ENCODE results near the gene AOC2. TPM values are rescaled to one million over a fixed set of nuclear protein-coding genes. Genes with fewer than 3 reads are reported as not detected.
A peak's percentile ranks its signal among the peaks of the same experiment; 100 is the strongest.

AOC2 gene
- total RNA-seq, 1 experiment from 2014 or later = 1.4 TPM

GRCh38 chr17:42803074-42803883 is 41.1 kb upstream of the AOC2 start:
- POLR2A ChIA-PET (ENCODE audit: unreplicated experiment) = no interaction called here
- ATAC-seq = peak; percentile 52
- H3K4me2 ChIP-seq (ENCODE audit: low read length) = peak overlapping the region; percentile 40; the same call in 1 of the 2 replicates

GRCh38 chr17:42804918-42805367 is 39.4 kb upstream of the AOC2 start:
- Histone ChIP-seq H3K4me3 (ENCODE audit: low read length) (no peak overlapping the region), H3F3A (ENCODE audit: low read length, unreplicated experiment) (no peaks in the 10 kb centered on the region), H3K79me2 (ENCODE audit: low read length) (no peaks in the 10 kb centered on the region), H3K4me1 (ENCODE audit: insufficient read depth, low read length) (peaks cover 14% of the 10 kb centered on the region), H2AFZ (ENCODE audit: low read length) (no peak overlapping the region), H3K4me2 (ENCODE audit: low read length) (no peak overlapping the region), H3K9me2 (replicated peaks; ENCODE audit: low read length) (no peaks in the 10 kb centered on the region), H3K36me3 (ENCODE audit: low read depth, low read length) (no peaks in the 10 kb centered on the region), H4K20me1 (ENCODE audit: low read length) (no peaks in the 10 kb centered on the region), H3K27me3 (ENCODE audit: low read length) (no peaks in the 10 kb centered on the region), H3K27ac (ENCODE audit: low read length) (peak overlapping the region; percentile 29; the same call in 1 of the 2 replicates), H3K9me3 (ENCODE audit: low read length) (no peaks in the 10 kb centered on the region), H3K9ac (ENCODE audit: low read length) (no peak overlapping the region)
- TF ChIP-seq EZH2 (IDR thresholded peaks at IDR 0.05; ENCODE audit: low read length, unreplicated experiment) (no peak), EZH2phosphoT487 (IDR thresholded peaks at IDR 0.05; ENCODE audit: borderline replicate concordance, low read length) (no peak), CTCF (conservative IDR thresholded peaks at IDR 0.05; ENCODE audit: low read depth, low read length) (no peak)
- intact Hi-C loops (cut with micrococcal nuclease) = no loop called here
- ATAC-seq (peak; percentile 68), DNase-seq (peak; percentile 30)
- ChIA-PET CTCF (no interaction called here), POLR2A (ENCODE audit: unreplicated experiment) (interaction anchor here (0.6 to 1.0 kb wide), 5 partner anchors 19 to 829 kb away, joined by 3 to 10 read pairs (median 5); partner anchors contain the start of gene BECN1)
- no TSS peak for BruUV-seq (replicated peaks)

More at GRCh38 chr17:42803074-42803883, 41.1 kb upstream of the AOC2 start:
- BruUV-seq (replicated peaks) = no TSS peak
- Histone ChIP-seq H3K9me2 (replicated peaks; ENCODE audit: low read length) (no peaks in the 10 kb centered on the region), H4K20me1 (ENCODE audit: low read length) (no peaks in the 10 kb centered on the region), H3K9ac (ENCODE audit: low read length) (no peak overlapping the region), H3F3A (ENCODE audit: low read length, unreplicated experiment) (no peaks in the 10 kb centered on the region), H3K4me1 (ENCODE audit: insufficient read depth, low read length) (peaks cover 14% of the 10 kb centered on the region), H2AFZ (ENCODE audit: low read length) (no peak overlapping the region), H3K27ac (ENCODE audit: low read length) (0 out of 2 replicates have a peak overlapping the region, but pooled peaks have one; percentile 11), H3K36me3 (ENCODE audit: low read depth, low read length) (no peaks in the 10 kb centered on the region), H3K4me3 (ENCODE audit: low read length) (no peak overlapping the region), H3K27me3 (ENCODE audit: low read length) (no peaks in the 10 kb centered on the region), H3K9me3 (ENCODE audit: low read length) (no peaks in the 10 kb centered on the region), H3K79me2 (ENCODE audit: low read length) (peaks cover under 1% of the 10 kb centered on the region; the same call in 1 of the 2 replicates)
- no peak for TF ChIP-seq EZH2phosphoT487 (IDR thresholded peaks at IDR 0.05; ENCODE audit: borderline replicate concordance, low read length)
- peak; percentile 42 for DNase-seq
- CTCF ChIA-PET = interaction anchor here (0.8 kb wide), 1 partner anchor 20 kb away, joined by 3 read pairs; the partner anchor contains the start of gene BECN1
- intact Hi-C loops (cut with micrococcal nuclease) = loop anchor here (2.0 kb wide), 2 partner anchors 18 to 28 kb away; no protein-coding TSS in a partner anchor

GRCh38 chr17:42806249-42806648 is 38.1 kb upstream of the AOC2 start:
- Histone ChIP-seq H3K9ac (ENCODE audit: low read length) (no peak overlapping the region), H3K4me1 (ENCODE audit: insufficient read depth, low read length) (peaks cover 14% of the 10 kb centered on the region), H3K27ac (ENCODE audit: low read length) (no peak overlapping the region), H3K9me2 (replicated peaks; ENCODE audit: low read length) (no peaks in the 10 kb centered on the region), H3K4me2 (ENCODE audit: low read length) (no peak overlapping the region), H2AFZ (ENCODE audit: low read length) (no peak overlapping the region), H3K36me3 (ENCODE audit: low read depth, low read length) (no peaks in the 10 kb centered on the region; the same call in 1 of the 2 replicates), H3K79me2 (ENCODE audit: low read length) (no peaks in the 10 kb centered on the region), H3F3A (ENCODE audit: low read length, unreplicated experiment) (no peaks in the 10 kb centered on the region), H3K4me3 (ENCODE audit: low read length) (no peak overlapping the region), H3K9me3 (ENCODE audit: low read length) (no peaks in the 10 kb centered on the region), H4K20me1 (ENCODE audit: low read length) (no peaks in the 10 kb centered on the region), H3K27me3 (ENCODE audit: low read length) (no peaks in the 10 kb centered on the region)
- ChIA-PET CTCF (no interaction called here), POLR2A (ENCODE audit: unreplicated experiment) (interaction anchor here (0.6 to 1.0 kb wide), 3 partner anchors 16 to 43 kb away, joined by 3 to 6 read pairs (median 3); partner anchors contain the start of gene BECN1)
- intact Hi-C loops (cut with micrococcal nuclease) = no loop called here
- no peak for TF ChIP-seq EZH2phosphoT487 (IDR thresholded peaks at IDR 0.05; ENCODE audit: borderline replicate concordance, low read length)
- no peak for TF ChIP-seq EZH2 (IDR thresholded peaks at IDR 0.05; ENCODE audit: low read length, unreplicated experiment)
- TF ChIP-seq CTCF (conservative IDR thresholded peaks at IDR 0.05; ENCODE audit: low read depth, low read length) = no peak
- DNase-seq (no peak), ATAC-seq (no peak)
- BruUV-seq (replicated peaks) = no TSS peak
